Mesenteric fat pad (tissue), 1 donor: ENCODE data around the gene TAF11L3. TPM values are rescaled to one million over a fixed set of nuclear protein-coding genes. Genes with fewer than 3 reads are reported as not detected.
"Not testable (repeated sequence)": the region's sequence is repeated elsewhere in the genome, so short reads cannot be mapped to it uniquely, and the experiment has no call there.

ENCODE experiments used
- DNase-seq: peaks from one replicate; pipeline ENCODE4 v3.0.0-alpha.2; 2020; ENCODE audit warnings: low spot score
- long read RNA-seq: library from polyadenylated mRNA; unstranded; transcript quantifications from one replicate; pipeline ENCODE4 v2.0.0, GENCODE V29; 2020
- total RNA-seq: library from RNA; stranded (reverse); fragmentation: NEBNext Ultra II Directional; extraction: Animal tissue kit (Norgen Biotek cat#: 25700); gene quantifications from one replicate; pipeline ENCODE4 v1.2.1, GENCODE V29; 2021
- donor health status: DM: yes; HTN: yes; CAD: no.

The TAF11L3 gene
- total RNA-seq, result not detected
- long read RNA-seq, result 0 reads

DNA sequence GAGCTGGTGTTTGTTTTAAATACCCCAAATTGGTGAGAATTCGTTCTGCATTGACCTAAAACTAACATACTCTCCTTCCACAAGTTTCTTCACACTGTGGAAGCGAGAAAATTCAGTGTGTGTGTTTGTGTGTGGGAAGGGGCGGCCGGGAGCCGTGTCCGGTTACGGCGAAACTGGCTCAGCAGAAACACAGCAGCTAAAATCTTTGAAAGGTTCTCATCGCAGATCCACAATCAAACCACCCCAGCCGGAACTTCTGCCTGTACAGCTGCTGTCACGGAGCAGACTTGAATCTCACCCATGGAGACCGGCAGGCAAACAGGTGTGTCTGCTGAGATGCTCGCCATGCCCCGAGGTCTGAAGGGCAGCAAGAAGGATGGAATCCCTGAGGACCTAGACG is at the start of gene TAF11L3:
Gene TAF11L3 (plus strand): TSS at position 301 of the 400 bp plus-strand sequence.
- not testable (repeated sequence) for DNase-seq

DNA sequence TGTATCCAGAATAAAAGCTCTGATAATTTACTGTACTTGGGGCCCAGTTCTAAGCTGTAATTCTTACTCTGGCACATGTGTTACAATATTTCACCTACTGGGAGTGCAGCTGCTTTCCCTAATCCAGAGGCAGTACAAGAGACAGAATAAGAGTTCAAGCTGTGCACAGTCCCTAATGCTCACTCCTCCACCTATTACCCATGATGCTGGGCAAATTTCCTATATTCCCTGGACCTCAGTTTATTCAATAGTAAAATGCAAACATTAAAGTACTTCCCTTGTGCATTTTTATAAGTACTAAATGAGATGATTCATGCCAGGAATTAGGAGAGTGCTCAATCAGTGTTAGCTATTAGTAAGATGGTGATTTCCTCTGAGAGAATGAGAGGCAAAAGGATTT is 48.1 kb upstream of the TAF11L3 start:
- no peak for DNase-seq

DNA sequence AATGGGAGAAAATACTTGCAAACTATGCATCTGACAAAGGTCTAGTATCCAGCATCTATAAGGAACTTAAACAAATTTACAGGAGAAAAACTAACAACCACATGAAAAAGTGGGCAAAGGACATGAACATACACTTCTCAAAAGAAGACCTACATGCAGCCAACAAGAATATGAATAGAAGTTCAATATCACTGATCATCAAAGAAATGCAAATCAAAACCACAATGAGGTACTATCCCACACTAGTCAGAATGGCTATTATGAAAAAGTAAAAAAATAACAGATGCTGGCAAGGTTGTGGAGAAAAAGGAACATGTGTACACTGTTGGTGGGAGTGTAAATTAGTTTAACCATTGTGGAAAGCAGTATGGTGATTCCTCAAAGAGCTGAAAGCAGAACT is 43.1 kb upstream of the TAF11L3 start:
- not testable (repeated sequence) for DNase-seq

DNA sequence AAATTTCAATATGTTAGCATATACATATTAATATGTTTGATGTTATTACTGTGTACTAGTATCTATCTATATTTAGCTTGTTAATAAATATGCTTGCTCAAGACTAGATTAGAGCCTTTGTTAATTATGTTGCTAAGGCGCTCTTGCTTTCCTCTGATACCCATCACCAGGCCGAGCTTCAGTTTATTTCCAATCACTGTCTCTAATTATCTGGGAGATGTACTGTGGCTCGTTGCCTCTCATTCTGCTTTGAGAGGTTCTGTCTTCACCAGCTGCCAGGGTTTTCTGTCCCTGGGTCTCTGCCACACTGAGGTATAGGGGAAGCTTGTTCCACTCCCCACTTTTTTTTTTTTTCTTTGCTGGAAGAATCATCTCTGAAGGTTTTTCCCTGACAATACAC is 41.1 kb upstream of the TAF11L3 start:
- no peak for DNase-seq

DNA sequence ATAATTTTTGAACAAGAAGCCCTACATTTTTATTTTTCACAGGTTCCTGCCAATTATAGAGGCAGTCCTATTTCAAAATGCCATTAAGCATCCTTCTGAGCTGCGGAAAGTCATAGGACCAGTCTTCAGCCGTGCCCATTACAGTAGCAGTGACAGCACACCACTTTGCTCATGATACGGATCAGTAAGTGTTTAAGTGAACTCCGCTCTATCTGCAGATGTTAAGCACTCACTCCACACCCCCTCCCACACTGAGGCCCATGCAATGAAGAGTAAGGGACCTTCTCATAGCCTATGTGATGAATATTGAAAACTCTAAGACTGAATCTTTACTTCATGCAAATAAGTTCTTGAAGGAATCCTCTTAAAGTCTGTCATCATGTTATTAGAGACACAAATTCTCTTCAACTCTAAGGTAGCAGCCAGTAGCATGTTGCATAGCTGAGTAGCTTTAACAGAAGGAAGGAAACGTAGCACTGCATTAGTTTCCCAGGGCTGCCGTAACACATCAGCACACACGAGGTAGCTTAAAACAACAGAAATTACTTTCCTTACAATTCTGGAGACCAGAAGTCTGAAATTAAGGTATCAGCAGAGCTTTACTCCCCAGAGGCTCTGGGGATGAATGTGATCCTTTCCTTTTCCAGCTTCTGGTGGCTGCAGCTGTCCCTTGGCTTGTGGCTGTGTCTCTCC is 40.4 kb upstream of the TAF11L3 start:
- DNase-seq, result no peak

DNA sequence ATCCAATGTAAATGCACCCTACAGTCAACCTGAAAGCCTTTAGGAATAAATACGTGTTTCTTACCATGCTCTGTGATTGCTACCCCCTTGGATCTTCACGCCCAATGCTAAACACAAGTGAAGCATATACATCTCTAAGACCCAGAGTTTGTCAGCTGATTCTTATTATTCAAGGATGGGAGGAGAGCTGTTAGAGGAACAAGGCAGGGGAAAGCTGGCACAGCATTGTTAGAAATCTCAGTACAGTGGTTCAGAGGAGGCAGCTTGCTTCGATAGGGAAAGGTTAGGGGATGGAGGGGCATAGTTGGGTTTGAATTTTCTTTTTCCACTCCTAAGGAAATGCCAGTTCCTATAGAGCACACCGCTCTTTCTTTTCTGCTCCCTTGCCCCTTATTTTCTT is 36.8 kb upstream of the TAF11L3 start:
- no peak for DNase-seq

DNA sequence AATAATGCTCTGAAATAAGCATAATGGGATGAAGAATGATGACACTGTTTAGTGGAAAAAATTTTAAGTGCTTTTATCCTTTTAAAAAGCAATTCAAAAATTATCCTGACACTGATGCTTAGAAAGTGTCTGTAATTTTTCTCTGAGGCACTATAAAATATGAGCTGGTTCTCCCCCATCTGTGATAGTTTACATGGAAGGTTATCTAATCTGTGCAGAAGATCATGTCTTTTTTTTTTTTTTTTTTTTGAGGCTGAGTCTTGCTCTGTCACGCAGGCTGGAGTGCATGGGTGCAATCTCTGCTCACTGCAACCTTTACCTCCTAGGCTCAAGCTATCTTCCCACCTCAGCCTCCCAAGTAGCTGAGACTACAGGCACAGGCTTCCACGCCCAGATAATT is 35.4 kb upstream of the TAF11L3 start:
- no peak for DNase-seq

DNA sequence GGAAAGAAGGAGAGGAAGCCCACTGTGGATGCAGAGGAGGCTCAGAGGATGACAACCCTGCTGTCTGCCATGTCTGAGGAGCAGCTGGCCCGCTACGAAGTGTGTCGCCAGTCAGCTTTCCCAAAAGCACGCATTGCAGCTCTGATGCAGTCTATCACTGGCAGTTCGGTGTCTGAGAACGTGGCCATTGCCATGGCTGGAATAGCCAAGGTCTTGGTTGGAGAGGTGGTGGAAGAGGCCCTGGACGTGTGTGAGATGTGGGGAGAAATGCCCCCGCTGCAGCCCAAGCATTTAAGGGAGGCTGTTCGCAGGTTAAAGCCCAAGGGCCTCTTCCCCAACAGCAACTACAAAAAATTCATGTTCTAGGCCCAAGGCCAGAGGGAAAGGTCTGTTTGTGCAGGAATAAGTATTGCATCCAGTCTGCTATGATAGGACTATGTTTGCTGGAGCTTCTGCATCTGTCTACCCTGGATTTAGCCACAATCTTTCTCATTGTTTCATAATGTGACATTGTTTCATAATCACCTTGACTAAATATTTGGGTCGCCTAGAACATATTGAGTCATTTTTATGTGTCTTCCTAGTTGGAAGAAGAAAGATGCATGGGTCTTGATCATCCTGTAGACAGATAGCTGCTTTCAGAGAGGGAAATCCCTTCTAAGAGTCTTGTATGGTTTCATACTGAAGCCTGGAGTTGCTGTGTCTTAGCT is 31.5 kb upstream of the TAF11L3 start:
- not testable (repeated sequence) for DNase-seq

DNA sequence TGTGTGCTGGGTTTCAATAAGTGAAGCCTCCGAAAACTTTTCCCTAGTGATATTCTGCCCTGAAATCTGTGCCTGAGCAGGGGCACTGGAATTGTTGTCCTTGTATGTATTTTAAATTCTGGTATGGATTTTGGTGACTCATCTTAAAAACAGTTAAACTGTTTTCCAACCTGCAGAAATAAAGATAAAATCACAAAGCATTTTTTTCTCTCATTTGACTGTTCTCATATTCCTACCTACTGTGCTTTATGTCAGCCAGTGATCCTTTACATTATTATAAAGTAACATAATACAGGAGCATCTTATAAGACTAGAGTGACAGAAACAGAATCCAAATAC is 31.0 kb upstream of the TAF11L3 start:
- no peak for DNase-seq

DNA sequence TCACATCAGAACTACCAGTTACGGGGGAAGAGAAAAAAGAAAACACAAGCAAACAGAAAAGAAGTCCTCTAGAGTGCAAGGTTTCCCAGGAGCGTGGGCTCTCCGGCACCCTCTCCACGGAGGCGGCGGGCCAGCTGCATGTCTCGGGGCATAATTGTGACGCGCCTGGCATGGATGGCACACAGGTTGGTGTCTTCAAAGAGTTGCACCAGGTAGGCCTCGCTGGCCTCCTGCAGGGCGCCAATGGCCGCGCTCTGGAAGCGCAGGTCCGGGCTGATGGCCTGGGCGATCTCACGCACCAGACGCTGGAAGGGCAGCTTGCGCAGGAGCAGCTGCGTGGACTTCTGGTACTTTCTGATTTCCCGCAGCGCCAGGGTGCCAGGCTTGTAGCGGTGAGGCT is 26.9 kb upstream of the TAF11L3 start:
- not testable (repeated sequence) for DNase-seq

DNA sequence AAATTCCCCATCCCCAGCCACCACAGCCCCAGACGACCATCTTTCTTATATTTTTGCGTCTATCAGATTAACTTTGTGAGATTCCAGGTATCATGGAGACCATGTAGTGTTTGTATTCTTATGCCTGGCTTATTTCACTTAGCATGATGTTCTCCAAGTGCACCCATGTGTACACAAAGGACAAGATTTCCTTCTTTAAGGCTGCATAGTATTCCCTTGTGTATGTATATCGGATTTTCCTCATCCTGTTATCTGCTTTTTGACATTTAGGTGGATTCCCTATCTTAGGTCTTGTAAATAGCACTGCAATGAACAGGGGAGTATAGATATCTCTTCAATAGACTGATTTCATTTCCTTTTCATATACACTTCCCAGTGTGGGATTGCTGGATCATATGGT is 25.4 kb upstream of the TAF11L3 start:
- no peak for DNase-seq

DNA sequence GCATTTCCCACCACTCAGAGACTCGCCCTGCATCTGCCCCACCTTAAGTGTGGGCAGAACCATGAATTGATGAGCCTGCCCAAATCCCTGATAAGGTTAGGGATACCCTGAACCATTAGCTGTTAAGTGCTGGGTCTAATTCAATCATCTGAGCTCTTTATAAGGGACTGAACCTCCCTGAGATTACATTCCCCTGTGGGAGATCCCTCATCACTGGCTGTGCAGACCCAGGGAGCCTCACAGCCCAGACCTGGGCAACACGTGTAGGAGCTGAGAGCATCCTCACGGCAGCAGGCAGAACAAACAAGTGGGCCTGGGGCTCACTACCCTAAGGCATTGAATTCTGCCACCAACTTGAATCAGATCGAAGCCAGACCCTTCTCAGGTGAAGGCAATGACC is 20.7 kb upstream of the TAF11L3 start:
- DNase-seq, result no peak

DNA sequence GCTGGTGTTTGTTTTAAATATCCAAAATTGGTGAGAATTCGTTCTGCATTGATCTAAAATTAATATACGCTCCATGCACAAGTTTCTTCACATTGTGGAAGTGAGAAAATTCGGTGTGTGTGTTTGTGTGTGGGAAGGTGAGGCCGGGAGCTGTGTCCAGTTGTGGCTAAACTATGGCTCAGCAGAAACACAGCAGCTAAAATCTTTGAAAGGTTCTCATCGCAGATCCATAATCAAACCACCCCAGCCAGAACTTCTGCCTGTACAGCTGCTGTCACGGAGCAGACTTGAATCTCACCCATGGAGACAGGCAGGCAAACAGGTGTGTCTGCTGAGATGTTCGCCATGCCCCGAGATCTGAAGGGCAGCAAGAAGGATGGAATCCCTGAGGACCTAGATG is 20.2 kb upstream of the TAF11L3 start, which contains the start of gene TAF11L2:
Gene TAF11L2 (plus strand): TSS at position 301 of the 400 bp plus-strand sequence.
- not testable (repeated sequence) for DNase-seq

DNA sequence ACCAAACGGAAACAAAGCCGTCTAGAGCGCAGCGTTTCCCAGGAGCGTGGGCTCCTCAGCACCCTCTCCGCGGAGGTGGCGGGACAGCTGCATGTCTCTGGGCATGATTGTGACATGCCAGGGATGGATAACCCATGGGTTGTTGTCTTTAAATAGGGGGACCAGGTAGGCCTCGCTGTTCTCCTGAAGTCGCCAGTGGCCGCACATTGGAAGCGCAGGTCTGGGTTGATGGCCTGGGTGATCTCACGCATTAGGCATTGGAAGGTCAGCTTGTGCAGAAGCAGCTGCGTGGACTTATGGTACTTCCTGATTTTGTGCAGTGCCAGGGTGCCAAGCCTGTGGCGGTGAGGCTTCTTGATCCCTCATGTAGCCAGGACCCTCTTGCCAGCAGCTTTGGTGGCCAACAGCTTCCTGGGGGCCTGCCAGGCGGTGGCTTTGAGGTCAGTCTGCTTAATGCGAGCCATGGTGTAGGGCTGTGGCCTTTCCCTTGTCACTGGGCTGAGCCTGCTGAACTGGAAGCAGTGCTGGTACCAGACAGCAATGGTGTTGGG is 6.3 kb upstream of the TAF11L3 start:
- DNase-seq, result no peak

DNA sequence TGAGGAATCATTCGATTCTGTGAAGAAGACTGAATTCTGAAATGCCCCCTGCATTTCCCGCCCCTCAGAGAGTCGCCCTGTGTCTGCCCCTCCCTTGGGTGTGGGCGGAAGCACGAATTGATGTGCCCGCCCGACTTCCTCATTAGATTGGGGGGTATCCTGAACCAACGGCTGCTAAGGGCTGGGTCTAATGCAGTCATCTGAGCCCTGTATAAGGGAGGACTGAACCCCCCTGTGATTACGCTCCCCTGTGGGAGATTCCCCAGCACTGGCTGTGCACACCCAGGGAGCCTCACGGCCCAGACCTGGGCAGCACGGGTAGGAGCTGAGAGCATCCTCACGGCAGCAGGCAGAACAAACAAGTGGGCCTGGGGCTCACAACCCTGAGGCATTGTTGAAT is 641 bp upstream of the TAF11L3 start:
- DNase-seq, result not testable (repeated sequence)

DNA sequence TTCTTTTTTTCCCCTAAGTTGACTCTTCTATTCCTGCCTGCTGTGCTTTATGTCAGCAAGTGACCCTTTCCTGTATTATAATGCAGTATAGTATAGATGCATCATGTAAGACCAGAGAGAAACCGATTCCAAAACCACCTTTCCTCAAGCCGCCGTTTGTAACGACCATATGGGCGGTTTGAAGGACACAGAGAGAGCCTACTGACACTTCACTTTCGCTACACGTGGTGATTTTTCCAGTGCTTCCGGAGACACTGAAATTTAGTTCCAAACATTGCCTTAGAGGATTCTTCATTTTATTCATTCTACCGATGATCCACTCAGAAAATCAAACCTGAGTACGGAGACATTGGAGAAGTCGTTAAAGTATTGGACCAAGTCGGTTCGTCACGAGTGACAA is 1.3 kb downstream of the TAF11L3 start:
- DNase-seq, result not testable (repeated sequence)

DNA sequence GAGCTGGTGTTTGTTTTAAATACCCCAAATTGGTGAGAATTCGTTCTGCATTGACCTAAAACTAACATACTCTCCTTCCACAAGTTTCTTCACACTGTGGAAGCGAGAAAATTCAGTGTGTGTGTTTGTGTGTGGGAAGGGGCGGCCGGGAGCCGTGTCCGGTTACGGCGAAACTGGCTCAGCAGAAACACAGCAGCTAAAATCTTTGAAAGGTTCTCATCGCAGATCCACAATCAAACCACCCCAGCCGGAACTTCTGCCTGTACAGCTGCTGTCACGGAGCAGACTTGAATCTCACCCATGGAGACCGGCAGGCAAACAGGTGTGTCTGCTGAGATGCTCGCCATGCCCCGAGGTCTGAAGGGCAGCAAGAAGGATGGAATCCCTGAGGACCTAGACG is 3.3 kb downstream of the TAF11L3 start, which contains the start of gene TAF11L4:
Gene TAF11L4 (plus strand): TSS at position 301 of the 400 bp plus-strand sequence.
- DNase-seq, result not testable (repeated sequence)

DNA sequence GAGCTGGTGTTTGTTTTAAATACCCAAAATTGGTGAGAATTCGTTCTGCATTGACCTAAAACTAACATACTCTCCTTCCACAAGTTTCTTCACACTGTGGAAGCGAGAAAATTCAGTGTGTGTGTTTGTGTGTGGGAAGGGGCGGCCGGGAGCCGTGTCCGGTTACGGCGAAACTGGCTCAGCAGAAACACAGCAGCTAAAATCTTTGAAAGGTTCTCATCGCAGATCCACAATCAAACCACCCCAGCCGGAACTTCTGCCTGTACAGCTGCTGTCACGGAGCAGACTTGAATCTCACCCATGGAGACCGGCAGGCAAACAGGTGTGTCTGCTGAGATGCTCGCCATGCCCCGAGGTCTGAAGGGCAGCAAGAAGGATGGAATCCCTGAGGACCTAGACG is 6.8 kb downstream of the TAF11L3 start, which contains the start of gene TAF11L5:
Gene TAF11L5 (plus strand): TSS at position 301 of the 400 bp plus-strand sequence.
- not testable (repeated sequence) for DNase-seq

DNA sequence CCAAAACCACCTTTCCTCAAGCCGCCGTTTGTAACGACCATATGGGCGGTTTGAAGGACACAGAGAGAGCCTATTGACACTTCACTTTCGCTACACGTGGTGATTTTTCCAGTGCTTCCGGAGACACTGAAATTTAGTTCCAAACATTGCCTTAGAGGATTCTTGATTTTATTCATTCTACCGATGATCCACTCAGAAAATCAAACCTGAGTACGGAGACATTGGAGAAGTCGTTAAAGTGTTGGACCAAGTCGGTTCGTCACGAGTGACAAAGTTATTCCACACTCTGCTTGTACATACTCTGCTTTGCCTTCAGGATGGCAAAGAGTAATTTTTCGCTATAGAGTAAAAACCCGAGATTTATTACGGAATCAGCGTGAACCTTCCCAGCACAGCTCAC is 8.3 kb downstream of the TAF11L3 start:
- DNase-seq, result not testable (repeated sequence)

DNA sequence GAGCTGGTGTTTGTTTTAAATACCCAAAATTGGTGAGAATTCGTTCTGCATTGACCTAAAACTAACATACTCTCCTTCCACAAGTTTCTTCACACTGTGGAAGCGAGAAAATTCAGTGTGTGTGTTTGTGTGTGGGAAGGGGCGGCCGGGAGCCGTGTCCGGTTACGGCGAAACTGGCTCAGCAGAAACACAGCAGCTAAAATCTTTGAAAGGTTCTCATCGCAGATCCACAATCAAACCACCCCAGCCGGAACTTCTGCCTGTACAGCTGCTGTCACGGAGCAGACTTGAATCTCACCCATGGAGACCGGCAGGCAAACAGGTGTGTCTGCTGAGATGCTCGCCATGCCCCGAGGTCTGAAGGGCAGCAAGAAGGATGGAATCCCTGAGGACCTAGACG is 10.2 kb downstream of the TAF11L3 start, which contains the start of gene TAF11L6:
Gene TAF11L6 (plus strand): TSS at position 301 of the 400 bp plus-strand sequence.
- not testable (repeated sequence) for DNase-seq
